DOHH2 (cell line): Measurements from ENCODE around the gene C16orf90.
"Not testable (repeated sequence)": the region's sequence is repeated elsewhere in the genome, so short reads cannot be mapped to it uniquely, and the experiment has no call there.

Experiments used
- H3F3A ChIP-seq: fragments of 200-600 bp; sonication (generic), shearing (Covaris generic); 2 replicates; pipeline ENCODE4 v1.6.0; 2016; ENCODE audit warnings: antibody characterized with exemption, mild to moderate bottlenecking; ENCODE audit not compliant: control insufficient read depth, insufficient read depth
- H3K27ac ChIP-seq: fragments of 200-600 bp; sonication (generic); 2 replicates; pipeline ENCODE4 v1.5.1; 2014; ENCODE audit warnings: low read depth, mild to moderate bottlenecking, low read length, moderate library complexity
- H3K27me3 ChIP-seq: fragments of 200-600 bp; sonication (generic); 2 replicates; pipeline ENCODE4 v1.6.1; 2014; ENCODE audit warnings: mild to moderate bottlenecking, low read length, mixed read lengths; ENCODE audit not compliant: control insufficient read depth
- H3K36me3 ChIP-seq: fragments of 200-600 bp; sonication (generic); 2 replicates; pipeline ENCODE4 v1.6.1; 2014; ENCODE audit warnings: mild to moderate bottlenecking, low read length, moderate library complexity, mixed read lengths; ENCODE audit not compliant: control insufficient read depth
- H3K4me1 ChIP-seq: fragments of 200-600 bp; sonication (generic); 2 replicates; pipeline ENCODE4 v1.6.1; 2014; ENCODE audit warnings: mild to moderate bottlenecking, low read length, mixed read lengths; ENCODE audit not compliant: control insufficient read depth
- H3K4me2 ChIP-seq: fragments of 200-600 bp; sonication (generic); 2 replicates; pipeline ENCODE4 v1.6.0; 2014; ENCODE audit warnings: mild to moderate bottlenecking, low read length, moderate library complexity
- H3K4me3 ChIP-seq: fragments of 200-600 bp; sonication (generic); 2 replicates; pipeline ENCODE4 v1.5.1; 2014; ENCODE audit warnings: mild to moderate bottlenecking, low read length, mixed read lengths
- H3K79me2 ChIP-seq: fragments of 200-600 bp; sonication (generic); 2 replicates; pipeline ENCODE4 v1.6.1; 2014; ENCODE audit warnings: mild to moderate bottlenecking, low read length, mixed read lengths; ENCODE audit not compliant: control insufficient read depth
- H3K9me2 ChIP-seq: fragments of 200-600 bp; sonication (generic); replicated peaks from 2 replicates; pipeline ENCODE4 v1.6.1; 2014; ENCODE audit warnings: mild to moderate bottlenecking, low read length, mixed read lengths; ENCODE audit not compliant: control insufficient read depth
- H3K9me3 ChIP-seq: fragments of 200-600 bp; sonication (generic); 2 replicates; pipeline ENCODE4 v1.6.1; 2014; ENCODE audit warnings: antibody characterized with exemption, low read length, mixed read lengths; ENCODE audit not compliant: control insufficient read depth, insufficient read depth
- H4K20me1 ChIP-seq: fragments of 200-600 bp; sonication (generic); 2 replicates; pipeline ENCODE4 v1.6.0; 2014; ENCODE audit warnings: low read depth, mild to moderate bottlenecking, antibody characterized with exemption, low read length, moderate library complexity; ENCODE audit not compliant: control insufficient read depth, insufficient read depth
- CTCF ChIP-seq: fragments of 200-600 bp; sonication (generic); IDR thresholded peaks from one replicate; pipeline ENCODE4 v1.5.1; 2014; ENCODE audit warnings: antibody characterized with exemption, mild to moderate bottlenecking, low read depth, low read length; ENCODE audit not compliant: poor library complexity, severe bottlenecking
- EZH2phosphoT487 ChIP-seq: fragments of 200-600 bp; sonication (generic); IDR thresholded peaks from 2 replicates; pipeline ENCODE4 v1.6.1; 2017; ENCODE audit warnings: borderline replicate concordance, mild to moderate bottlenecking, antibody characterized with exemption, low read length, moderate library complexity, mixed read lengths

C16orf90 gene

DNA sequence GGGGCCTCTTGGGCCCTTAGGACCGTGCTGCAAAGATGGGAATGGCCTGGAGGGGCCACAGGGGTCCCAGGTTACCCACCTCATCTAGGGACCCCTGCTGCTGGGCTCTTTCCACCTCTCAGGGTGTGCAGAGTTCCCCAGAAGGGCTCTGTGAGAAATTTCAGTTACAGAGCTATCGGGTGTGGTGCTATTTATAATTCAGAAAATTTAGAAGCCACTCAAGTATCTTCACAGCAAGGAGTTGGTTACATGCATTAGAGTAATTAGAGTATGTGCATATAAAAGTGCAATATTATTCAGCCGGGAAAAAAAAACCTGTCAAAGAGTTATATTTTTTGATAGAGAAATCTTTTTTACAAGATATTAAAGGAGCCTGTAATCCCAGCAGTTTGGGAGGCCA is 18.9 kb downstream of the C16orf90 start:
- no peaks in the 10 kb centered on the region for H4K20me1 ChIP-seq
- TF ChIP-seq EZH2phosphoT487 = no peak
- no peak for TF ChIP-seq CTCF

GRCh38 chr16:3475604-3476375 is 19.5 kb downstream of the C16orf90 start:
- TF ChIP-seq EZH2phosphoT487 (no peak), CTCF (no peak)
- no peaks in the 10 kb centered on the region for H3K9me2 ChIP-seq
- no peaks in the 10 kb centered on the region for H3K4me1 ChIP-seq
- H3K4me3 ChIP-seq = no peak overlapping the region
- H3K36me3 ChIP-seq = peaks cover 23% of the 10 kb centered on the region
- no peak overlapping the region for H3K27ac ChIP-seq
- no peak overlapping the region for H3K4me2 ChIP-seq
- H4K20me1 ChIP-seq = no peaks in the 10 kb centered on the region
- H3F3A ChIP-seq = no peaks in the 10 kb centered on the region
- H3K27me3 ChIP-seq = no peaks in the 10 kb centered on the region
- peaks cover 62% of the 10 kb centered on the region for H3K79me2 ChIP-seq
- H3K9me3 ChIP-seq = peaks cover 14% of the 10 kb centered on the region; the same call in 1 of the 2 replicates

More for the DNA sequence above, 18.9 kb downstream of the C16orf90 start:
- Histone ChIP-seq H3K9me2 (no peaks in the 10 kb centered on the region), H3K4me1 (no peaks in the 10 kb centered on the region), H3K9me3 (peaks cover 14% of the 10 kb centered on the region; the same call in 1 of the 2 replicates), H3K4me2 (no peak overlapping the region), H3F3A (no peaks in the 10 kb centered on the region), H3K79me2 (peaks cover 57% of the 10 kb centered on the region), H3K27me3 (no peaks in the 10 kb centered on the region), H3K27ac (no peak overlapping the region), H3K36me3 (peaks cover 26% of the 10 kb centered on the region), H3K4me3 (no peak overlapping the region)

DNA sequence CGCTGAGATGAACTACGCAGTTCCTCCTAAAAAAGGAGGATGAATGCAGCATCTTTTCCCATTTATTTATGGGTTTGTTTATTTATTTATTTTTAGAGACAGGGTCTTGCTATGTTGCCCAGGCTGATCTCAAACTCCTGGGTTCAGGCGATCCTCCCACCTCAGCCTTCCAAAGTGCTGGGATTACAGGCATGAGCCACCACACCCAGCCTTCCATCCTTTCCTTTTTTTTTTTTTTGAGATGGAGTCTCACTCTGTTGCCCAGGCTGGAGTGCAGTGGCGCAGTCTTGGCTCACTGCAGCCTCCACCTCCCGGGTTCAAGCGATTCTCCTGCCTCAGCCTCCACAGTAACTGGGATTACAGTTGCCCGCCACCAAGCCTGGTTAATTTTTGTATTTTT is 20.4 kb downstream of the C16orf90 start:
- Histone ChIP-seq H3K79me2 (peaks cover 71% of the 10 kb centered on the region), H3K9me3 (peaks cover 14% of the 10 kb centered on the region; the same call in 1 of the 2 replicates)
- H4K20me1 ChIP-seq = not testable (repeated sequence)

DNA sequence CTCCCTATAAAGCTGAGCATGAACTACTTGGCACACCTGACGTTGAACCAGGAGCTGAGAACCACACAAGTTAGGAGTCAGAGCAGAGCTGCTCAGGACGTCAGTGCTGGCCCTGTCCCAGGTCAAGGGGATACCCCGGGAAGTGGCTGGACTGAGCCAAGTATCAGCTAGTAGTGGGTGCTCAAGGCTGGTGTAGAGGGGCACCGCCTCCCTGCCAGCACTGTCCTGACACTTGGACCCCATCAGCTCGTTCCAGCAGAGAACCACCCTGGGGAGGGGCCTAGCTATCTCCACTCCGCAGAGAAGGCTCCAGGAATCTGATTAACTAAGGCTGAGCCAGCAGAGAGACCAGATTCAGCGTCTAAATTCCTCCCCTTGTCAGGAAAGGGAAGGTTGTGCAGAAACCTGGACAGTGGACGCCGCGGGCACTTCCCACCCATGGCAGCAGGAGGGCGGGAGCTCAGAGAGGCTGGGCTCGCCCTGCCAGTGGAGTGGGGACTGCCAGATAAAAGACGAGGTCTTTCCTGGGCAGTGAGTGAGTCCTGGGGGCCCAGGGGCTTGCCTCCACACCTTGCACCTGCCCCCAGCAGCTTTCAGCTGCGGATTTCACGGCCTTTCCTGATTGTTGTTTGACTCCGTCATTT is 21.0 kb downstream of the C16orf90 start:
- H3K27ac ChIP-seq = no peak overlapping the region
- no peak overlapping the region for H3K4me3 ChIP-seq
- peaks cover 14% of the 10 kb centered on the region; the same call in 1 of the 2 replicates for H3K9me3 ChIP-seq
- TF ChIP-seq EZH2phosphoT487 (no peak), CTCF (no peak)
- H3F3A ChIP-seq = no peaks in the 10 kb centered on the region
- H3K4me1 ChIP-seq = no peaks in the 10 kb centered on the region
- peaks cover 77% of the 10 kb centered on the region for H3K79me2 ChIP-seq
- no peaks in the 10 kb centered on the region for H3K9me2 ChIP-seq
- H3K4me2 ChIP-seq = no peak overlapping the region
- peaks cover 15% of the 10 kb centered on the region for H3K36me3 ChIP-seq
- no peaks in the 10 kb centered on the region for H3K27me3 ChIP-seq
- H4K20me1 ChIP-seq = no peaks in the 10 kb centered on the region

More for the DNA sequence above, 20.4 kb downstream of the C16orf90 start:
- not testable (repeated sequence) for H3F3A ChIP-seq, H3K27ac ChIP-seq, H3K4me2 ChIP-seq, H3K9me2 ChIP-seq, H3K27me3 ChIP-seq, H3K4me1 ChIP-seq, H3K4me3 ChIP-seq
- peaks cover 21% of the 10 kb centered on the region for H3K36me3 ChIP-seq

- H4K20me1 ChIP-seq, H3K27ac ChIP-seq, H3K4me2 ChIP-seq, H3K4me1 ChIP-seq, H3K4me3 ChIP-seq, H3K27me3 ChIP-seq, H3F3A ChIP-seq, H3K9me2 ChIP-seq: not testable (repeated sequence)
- Histone ChIP-seq H3K79me2 (peaks cover 83% of the 10 kb centered on the region), H3K9me3 (peaks cover 14% of the 10 kb centered on the region; the same call in 1 of the 2 replicates), H3K36me3 (peaks cover 15% of the 10 kb centered on the region)
Observed at GRCh38 chr16:3473596-3473943, 21.7 kb downstream of the C16orf90 start.
